ENCODE data around the gene FYB1.

The FYB1 gene

DNA sequence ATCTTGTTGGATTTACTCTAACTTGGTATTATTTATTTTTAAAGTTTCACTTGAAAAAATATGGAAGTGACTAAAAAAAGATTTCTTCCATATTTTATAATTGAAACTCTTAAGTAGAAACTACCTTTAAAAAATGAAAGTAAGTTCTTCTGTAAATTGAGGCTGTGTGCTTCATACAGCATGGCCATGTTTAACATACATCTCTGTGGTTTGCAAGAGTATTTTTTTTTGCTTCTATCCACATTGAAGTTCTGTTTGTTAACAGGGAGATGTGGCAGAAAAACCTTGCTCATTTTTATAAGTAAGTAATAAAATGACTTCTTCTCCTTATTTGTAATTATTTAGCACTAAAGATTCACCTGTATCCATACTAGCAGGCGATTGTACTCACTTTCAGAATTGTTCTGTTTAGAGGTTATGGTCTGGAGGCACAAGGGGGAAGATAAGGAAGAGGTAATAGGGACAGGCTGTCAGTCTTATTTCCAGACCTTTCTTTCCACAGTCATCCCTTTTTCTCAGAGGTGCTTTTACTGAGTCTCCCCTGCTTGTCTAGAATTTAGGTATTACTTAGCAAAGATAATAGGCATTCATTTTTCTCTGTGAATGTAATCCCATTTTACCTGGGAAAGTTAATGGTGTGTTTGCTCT is 16.0 kb downstream of the FYB1 start:
- no peak for DNase-seq

DNA sequence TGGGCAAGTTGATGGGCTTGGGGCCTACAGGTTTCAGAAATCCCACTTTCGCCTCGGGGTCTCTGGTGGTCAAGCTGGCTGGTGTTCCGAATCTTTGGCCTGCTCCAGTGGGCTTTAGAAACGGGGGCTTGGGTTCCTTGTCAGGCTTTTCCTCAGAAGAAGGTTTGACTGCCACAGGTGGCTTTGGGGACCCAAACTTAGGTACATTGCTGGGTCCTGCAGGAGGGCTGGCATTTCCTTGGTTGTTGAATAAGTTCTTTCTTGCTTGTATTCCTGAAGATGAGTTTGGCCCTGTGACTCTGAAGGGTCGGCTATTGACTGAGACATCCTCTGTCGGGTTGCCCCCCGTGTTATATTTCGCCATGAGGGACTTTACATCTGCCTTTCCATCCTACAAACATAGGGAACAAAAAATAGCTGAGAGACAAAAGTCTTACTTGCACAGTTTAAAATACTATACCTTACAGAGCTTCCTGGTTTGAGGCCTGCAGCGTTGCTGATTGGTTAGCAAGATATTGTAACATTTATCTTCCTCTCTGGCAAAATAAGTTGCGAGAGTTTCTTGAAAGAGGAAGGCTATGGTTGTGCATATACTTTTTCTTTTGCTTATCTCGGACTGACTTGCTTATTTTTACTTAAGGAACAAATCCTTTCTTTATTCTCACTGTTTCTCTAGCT is 16.6 kb downstream of the FYB1 start:
- no peak for DNase-seq

DNA sequence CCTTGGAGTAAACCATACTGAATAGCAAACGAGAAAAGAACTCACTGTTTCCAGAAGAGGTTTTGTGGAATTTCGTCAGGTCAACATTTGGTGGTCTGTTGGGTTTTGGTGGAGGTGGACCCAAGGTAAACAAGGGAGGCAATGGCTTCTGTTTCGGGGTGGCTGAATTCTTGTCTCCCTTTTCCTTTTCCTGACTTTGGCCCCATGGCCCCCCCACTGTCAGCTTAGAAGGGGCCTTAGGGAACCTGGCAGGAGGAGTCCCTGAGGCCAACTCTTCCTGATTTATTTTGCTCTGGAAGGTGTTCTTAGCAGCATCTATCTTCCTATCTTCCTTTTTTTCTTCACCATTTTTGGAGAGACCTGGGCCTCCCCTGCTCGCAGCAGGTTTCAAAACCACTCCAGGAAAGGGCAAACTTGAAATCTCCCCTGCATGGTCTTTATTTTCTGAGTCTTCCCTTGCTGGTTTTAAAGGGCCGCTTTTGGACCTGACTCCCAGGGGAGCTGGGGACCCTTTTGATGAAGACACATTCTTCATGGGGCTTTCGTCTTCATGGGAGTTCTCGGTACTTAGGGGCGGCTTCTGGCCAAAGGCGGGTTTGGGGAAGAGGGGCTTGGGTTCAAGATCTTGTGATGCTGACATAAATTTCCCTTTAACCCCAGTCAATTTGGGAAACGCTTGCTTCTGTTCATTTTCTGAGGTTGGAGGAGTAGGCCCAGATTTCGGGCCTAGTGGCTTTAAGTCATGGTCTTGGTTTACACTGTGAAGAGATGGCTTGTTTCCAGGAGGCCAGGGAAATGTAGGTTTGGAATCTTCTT is 17.4 kb downstream of the FYB1 start:
- no peak for DNase-seq

DNA sequence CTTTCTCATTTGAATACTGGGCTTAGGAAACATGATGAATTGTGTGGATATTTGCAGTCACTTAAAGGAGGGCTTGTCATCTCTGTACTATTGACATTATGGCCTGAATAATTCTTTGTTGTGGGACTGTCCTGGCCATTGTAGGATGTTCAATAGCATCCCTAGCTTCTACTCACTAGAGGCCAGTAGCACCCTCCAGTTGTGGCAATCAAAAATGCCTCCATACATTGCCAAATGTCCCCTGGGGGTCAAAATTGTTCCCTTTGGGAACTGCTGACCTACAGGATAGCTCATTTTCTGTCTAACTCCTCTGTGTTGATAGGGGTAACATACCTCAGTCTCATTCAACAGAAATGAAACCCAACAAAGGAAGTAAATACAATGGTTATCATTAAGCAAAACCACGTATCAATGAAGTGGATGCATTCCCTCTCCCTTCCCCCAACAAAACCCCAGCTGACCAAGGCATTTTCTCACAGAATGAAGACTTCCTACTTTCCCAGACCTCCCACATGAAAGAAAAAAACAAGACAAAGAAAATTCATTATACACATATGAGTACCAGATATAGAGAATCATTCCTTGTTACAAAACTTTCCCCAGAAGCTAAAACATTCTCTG is 18.1 kb downstream of the FYB1 start:
- peak; percentile 51 for DNase-seq

DNA sequence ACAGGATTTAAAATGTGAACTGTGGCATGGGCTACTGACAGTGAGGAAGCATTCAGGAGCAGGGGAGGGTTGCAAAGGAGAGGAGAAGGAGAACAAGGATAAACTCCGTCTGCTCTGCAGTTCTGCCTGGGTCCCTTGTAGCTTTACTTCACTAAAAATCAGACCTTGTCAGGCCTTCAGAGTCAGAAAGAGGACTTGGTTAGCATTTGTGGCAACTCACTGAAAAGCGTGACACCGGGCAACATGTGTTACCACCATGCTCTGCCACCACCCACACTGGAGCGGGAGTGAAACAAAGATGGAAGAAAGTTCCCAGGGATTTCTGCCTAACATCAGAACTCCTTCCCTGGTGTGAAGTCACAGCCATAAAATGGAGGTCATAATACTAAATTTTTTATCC is 19.3 kb downstream of the FYB1 start:
- no peak for DNase-seq

DNA sequence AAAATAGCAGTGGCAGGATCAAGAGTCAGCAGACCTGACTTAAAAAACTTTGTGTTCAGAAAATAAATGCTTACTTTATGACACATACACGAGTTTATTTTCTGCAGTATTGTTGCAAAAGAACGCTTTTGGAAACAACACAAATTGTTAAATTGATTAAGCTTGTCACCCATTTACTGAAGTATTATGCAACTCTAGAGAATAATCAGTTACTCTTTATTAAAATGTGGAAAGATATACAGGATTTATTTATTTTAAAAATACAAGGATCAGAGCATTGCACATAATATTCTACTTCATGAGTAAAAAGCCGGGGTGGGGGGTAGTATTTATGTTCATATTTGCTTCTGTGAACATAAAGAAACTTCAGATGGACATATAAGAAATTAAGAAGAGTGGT is 20.0 kb downstream of the FYB1 start:
- DNase-seq = no peak

DNA sequence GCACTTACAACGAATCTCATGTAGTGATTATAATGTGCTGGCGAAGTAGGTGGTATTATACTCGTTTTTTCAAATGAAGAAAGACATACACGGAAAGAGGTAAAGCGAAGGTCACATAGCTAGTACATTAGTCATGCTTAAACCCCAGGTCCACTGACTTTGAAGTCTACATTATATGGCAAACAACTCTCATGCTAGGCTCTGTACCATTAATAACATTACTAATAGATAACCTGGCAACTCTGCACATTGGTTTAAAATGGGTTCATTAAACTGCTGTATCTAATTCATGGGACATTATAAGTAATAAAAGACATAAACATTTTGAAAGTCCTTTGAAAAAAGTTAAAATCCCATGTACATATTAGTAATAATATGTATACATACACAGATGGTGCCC is 21.2 kb downstream of the FYB1 start:
- DNase-seq = no peak

DNA sequence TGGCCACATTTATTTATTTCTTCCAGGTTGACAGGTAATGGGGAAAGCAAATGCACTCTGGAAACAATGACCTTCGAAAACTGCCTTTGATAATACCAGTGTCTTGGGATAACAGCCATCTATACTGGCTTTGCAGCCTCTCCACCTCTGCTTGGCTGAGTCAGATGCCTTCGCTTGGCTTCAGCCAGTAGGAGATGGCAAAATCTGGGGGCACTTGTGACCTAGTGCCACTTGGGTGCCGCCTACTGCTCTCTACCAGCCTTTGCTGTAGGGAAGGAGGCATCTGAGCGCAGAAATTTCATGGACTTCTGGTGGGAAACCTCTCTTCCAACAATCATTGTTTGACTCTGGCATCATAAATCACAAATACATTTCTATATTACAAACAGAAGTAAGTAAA is 21.8 kb downstream of the FYB1 start:
- DNase-seq = no peak

DNA sequence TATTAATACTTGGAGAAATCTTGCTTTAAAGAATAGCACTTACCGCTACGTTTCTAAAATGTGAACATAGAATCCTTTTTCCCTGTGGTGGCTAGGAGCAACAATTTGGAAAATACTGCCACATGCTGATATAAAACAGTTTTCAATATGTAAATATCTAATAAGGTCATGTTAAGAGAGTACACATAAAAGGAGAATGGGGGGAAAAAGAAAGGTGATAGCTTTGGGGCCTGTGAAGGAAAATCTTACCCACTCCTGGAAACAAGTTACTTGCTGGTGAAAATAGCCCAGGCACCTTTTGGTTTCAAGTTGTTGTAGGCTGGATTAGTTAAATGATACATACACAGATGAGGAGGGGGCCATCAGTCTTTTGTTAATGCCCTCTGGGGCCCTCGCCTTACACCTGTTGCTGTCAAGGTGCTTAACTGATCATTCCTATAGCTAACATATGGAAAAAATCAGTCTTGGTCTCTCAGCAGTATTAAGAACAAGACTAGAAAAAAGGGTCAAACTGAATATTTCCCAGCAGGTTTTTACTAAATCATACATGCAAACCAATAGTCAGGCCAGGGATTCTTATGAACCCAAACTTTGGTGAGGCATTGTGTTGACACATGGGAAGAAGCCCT is 24.1 kb downstream of the FYB1 start:
- DNase-seq = no peak

DNA sequence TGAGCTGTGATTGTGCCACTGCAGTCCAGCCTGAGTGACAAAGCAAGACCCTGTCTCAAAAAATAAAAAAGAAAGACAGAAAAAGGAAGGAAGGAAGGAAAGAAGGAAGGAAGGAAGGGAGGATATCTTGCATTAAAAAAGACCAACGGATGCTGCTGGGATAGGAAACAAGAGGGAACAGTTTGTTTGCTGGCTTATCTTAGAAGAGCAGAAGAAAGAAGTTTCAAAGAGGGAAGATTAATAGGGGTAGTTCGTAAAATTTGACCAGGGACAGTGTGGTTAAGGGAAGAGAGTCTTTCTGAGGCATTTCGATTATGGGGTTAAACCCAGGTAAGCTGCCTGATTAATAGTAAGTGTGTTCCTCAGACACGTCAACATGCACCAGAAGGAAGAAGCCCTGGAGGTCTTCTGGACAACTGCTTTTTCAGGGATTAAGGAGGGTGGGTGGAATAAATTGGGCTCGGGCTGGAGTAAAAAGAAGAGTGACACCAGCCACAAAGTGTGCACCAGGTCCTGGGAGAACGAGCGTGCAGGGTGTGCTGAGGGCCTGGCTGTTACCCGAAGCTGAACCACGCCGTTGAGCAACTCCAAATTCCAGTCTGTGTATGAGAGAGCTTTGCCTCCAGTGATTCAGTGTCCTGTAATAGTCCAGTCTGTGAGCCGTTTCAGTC is 24.8 kb downstream of the FYB1 start:
- DNase-seq = peak; percentile 17

DNA sequence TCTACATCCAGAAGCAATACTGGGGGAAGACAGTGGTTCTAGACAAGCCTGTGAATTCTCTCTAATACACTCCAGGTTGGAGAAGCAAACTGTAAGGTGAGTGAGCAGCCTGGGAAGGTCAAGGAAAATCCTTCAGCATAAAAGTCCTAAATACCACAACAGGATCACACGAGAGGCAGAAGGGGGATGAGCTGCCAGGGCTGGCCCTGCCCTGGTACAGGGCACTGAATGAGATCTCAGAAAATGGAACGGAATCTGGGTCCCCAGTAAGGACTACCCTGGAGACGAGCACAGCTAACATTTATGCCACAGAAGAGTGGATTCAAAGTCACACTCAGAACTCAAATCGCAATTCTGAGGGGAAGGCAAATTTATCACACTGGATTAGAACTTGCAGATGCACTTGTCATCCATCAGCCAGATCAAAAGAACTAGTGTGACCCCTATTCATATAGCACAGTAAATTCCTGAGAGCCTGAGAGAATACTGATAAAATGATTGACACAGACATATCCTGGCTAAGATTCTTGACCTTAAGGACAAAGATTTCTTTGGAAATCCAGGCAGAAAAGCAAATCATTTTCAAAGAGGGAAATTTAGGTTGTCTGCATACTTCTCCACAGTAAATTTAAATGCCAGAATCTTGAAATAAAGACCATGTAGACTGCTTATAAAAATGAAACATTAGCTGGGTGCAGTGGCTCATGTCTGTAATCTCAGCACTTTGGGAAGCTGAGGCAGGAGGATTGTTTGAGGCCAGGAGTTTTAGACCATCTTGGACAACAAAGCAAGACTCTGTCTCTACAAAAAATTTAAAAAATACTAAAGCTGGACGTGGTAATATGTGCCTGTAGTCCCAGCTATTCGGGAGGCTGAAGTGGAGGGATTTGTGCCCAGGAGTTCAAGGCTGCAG is 25.6 kb downstream of the FYB1 start:
- no peak for DNase-seq

DNA sequence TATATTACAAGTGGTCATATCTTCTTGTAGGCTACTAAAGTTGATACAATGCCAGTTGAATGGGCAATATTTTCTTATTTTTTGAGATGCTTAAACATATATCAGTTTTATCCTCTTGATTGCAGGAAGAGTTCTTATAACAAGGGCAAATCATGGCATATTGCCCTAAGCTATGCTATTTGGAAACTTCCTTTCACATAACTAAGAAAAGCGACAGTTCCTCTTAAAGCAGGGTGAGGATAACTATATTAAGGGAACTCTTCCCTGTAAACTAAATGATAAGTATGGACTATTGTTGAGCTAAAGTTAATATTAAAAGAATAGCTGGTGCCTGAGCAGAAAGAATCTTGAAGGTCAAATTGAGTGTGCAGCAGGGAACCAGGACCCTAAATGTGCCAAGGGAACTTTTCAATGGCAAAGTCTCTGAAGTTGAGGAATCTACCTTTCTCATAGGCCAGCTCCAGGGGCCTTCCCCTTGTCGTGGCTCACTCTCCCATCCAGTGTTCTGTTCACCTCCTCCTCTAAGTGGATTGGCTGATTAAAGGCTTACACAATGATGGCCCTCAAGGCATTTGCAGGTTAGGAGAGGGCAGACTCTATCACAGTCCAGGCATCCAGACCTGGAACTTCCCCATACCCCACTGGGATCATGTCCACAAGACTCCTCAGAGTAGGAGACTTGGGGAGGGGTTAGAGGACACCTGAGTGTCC is 26.8 kb downstream of the FYB1 start:
- no peak for DNase-seq

DNA sequence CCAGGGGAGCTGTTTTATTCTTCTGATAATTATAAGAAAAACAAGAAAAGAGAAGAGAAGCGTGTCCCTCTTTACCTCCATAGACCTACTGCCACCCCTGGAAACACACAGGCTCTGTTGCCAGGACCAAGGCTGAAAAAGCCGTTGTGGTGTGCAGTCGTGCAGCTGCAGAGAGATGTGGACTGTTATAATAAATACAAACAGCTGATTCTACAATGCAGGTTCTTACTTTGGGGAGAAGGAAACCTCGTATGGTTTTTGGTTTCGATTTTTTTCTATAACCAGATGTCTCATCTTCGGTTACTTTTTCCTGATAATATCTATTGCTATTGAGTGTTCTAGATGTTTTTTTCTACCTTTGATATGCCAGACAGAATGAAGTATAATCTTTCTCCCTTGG is 28.1 kb downstream of the FYB1 start:
- DNase-seq = peak; percentile 19

DNA sequence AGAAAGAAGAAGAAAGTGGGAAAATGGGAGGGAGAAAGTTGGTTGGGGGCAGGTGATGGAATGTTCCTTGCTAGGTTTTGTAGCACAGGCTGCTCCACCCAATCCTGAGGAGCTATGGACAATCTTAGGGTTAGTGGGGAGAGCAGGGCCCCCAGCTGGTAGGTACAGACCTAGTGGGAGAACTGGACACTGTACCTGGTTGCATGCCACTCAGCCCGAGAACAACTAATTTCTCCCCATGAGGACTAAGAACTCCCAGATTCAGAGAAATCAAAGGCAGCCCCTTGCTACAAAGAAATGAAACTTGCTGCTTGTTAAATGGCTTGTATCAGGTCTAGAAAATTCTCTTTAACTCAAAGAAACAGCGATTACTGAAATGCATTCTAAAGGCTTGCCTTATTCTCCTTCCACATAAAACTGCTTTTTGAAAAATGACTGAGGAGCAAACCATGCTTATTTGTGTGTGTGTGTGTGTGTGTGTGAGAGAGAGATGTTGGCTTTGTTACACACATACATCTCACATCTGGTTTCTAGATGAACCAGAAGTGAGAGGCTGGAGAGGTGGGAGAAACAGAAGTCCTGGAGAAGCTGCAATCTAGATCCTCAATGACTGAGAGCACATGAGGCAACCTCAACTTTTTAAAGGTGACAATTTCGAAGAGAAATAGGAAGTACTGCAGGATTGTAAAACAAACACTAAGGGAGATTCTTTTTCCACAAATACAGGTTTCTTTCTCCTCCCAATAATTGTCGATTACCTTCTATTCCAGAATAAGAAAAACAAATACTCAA is 28.9 kb downstream of the FYB1 start:
- DNase-seq = no peak

DNA sequence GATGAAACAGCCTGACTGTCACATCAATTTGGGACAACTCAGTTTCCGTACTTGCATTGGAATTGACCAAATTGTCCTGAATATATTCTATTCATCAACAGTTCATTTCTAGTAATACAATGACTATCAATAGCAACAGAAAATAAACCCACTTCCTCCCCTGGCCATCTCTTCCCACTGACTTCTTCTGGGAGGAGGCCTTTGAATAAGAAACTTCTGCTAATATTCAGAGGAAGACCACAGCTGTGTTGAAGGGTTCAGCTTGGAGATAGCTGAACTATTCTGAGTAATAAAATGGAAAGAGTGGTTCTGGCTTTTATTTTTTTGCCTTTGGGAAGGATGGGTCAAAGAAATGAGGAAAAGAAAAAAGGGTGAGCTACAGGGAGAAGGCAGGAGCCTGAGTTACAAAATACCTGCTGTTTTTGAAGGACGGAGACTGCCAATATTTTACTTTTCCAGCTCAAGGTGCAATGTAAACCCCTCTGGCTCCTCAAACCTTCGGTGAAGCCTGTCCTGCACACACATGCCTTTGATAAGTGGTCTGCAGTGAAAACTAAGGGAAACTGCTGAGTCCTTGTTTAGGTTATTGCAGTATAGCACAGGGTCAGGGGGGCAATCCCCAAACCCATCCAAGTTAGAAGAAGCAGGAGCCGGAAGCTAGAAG is 29.9 kb downstream of the FYB1 start:
- DNase-seq = no peak

DNA sequence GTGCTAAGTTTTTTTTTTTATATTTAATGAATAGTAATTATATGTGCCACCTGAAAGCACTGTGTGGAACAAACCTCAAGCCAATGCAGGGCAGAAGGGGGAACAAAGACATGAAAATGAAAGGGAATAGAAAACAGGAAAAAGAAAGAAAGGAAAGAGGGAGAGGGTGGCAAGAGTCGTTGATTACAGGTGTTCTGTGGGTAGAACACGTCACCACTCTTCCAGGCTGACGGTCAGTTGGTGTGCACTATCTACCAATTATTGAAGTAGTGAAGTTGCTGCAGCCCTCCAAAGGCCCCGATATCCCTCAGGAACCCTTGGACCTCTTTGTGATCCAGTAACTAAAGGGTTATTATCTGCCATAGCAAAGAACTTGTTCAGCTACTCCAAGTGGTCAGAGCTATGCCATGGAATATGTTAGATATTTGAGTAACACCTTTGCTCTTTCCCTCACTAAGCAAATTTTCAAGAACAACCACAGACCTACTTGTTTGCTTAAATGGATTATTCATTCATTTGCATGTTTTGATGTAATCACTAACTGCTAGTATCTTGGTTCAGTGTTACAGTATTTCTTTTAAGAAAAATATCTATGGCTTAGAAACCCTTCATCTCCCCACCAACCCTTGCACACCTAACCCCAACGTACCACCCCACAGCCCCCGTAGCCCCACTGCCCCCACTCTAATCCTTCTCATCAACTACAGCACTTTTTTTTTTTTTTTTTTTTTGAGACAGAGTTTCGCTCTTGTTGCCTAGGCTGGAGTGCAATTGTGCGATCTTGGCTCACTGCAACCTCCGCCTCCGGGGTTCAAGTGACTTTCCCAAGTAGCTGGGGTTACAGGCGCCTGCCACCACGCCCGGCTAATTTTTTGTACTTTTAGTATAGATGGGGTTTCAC is 31.3 kb downstream of the FYB1 start:
- no peak for DNase-seq

DNA sequence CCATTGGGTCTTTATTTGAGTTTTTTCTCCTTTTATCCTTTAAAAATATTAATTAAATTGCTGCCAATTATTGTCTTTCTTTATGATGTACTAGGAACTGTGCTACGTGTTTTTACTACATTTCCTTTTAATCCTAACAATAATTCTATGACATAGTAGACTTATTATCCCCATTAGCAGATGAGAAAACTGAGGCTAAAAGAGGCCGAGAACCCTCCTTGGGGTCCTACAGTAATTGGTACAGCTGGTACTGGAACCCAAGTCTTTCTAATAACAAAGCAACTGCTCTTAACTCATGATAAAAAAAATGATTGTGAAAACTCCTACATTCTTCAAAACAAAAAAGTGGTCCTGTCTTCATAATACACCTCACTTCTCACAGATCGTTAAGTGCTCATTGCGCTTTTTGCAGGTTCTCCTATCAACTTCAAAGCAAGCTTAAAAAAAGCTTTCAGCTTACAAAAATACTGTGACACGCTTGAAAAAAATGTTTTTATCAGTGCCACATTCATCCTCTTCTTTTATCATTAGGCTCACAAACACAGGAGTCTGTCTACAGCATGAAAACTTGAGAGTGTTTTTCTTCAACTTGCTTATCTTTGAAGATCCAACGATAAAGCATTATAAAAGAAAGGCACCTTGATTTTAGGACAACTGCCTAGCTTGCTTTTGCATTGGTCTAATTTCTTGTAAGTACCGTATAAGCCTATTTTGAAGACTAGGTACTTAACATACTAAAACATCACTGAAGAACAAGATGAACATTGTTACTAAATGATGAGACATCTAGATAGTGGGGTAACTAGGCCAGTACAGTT is 32.4 kb downstream of the FYB1 start:
- DNase-seq = no peak

All from KG1 (cell line).